PFSK-1 (cell line): ENCODE data around the gene WDFY3.

Experiments used
- FOXP2 ChIP-seq: optimal IDR thresholded peaks from 2 replicates; pipeline ENCODE3; 2011; ENCODE audit warnings: borderline replicate concordance, control low read depth, inconsistent platforms; ENCODE audit not compliant: insufficient read depth; ENCODE audit errors: extremely low read length, extremely low read depth
- POLR2AphosphoS5 ChIP-seq: IDR thresholded peaks from 2 replicates; pipeline ENCODE4 v1.6.1; 2012; ENCODE audit warnings: low read depth, mild to moderate bottlenecking, control low read depth, low read length, moderate library complexity
- REST ChIP-seq, 2 experiments: IDR thresholded peaks; 2 replicates each; pipeline versions ENCODE4 v1.6.1 to v1.8.0; 2011 to 2012; ENCODE audit warnings: low read depth in 2 of 2, low read length in 2 of 2, control low read depth in 1 of 2, inconsistent platforms in 1 of 2, mild to moderate bottlenecking in 1 of 2, moderate library complexity in 1 of 2; ENCODE audit not compliant: insufficient read depth in 1 of 2
- SIN3A ChIP-seq: IDR thresholded peaks from 2 replicates; pipeline ENCODE4 v1.6.1; 2012; ENCODE audit warnings: mild to moderate bottlenecking, low read length, moderate library complexity, borderline replicate concordance; ENCODE audit not compliant: insufficient read depth

- TF ChIP-seq SIN3A, result no peak
- TF ChIP-seq FOXP2, result no peak
- TF ChIP-seq POLR2AphosphoS5, result no peak
- no peak for TF ChIP-seq REST (IDR thresholded peaks at IDR 0.05; ENCODE audit: insufficient read depth in 1 of 2, low read depth in 2 of 2, low read length in 2 of 2)
Measured at GRCh38 chr4:84887824-84888223, 78.7 kb downstream of the WDFY3 start.
